CD4-positive, alpha-beta T cell (primary cell): Measurements from ENCODE around the gene POLK. TPM values are rescaled to one million over a fixed set of nuclear protein-coding genes. Genes with fewer than 3 reads are reported as not detected.

Experiments
- ATAC-seq: fragments of 200-7000 bp; cut with Tn5 transposase; one replicate; pipeline ENCODE4 v1.10.0; 2022; ENCODE audit warnings: mild to moderate bottlenecking; ENCODE audit not compliant: poor library complexity
- CTCF ChIA-PET: fragments of 350-600 bp; sonication (Branson Sonifier 250); formaldehyde crosslinking; loops from one replicate; lab custom pipeline; 2021; ENCODE audit warnings: antibody characterized with exemption, inconsistent platforms; lab: Charles Lee
- POLR2A ChIA-PET: fragments of 350-600 bp; sonication (Branson Sonifier 250); formaldehyde crosslinking; loops from one replicate; lab custom pipeline; 2021; ENCODE audit warnings: antibody characterized with exemption, inconsistent platforms; lab: Charles Lee
- DNase-seq, 14 experiments: peaks; one replicate each; pipeline ENCODE4 v3.0.0-alpha.2; 2013 to 2020; ENCODE audit warnings: mixed read lengths in 2 of 14
- H3K27ac ChIP-seq, 2 donors: one replicate each; pipeline versions ENCODE4 v1.5.1 to v1.7.0; 2013; ENCODE audit warnings: low read length in 2 of 2, low read depth in 1 of 2, mild to moderate bottlenecking in 1 of 2
- H3K27me3 ChIP-seq, 2 experiments: 1 replicate in 1 of 2; 2 replicates in 1 of 2; pipeline versions ENCODE4 v1.6.1 to v1.7.0; 2013; ENCODE audit warnings: low read length in 2 of 2, control low read depth in 1 of 2, mild to moderate bottlenecking in 1 of 2, moderate library complexity in 1 of 2; ENCODE audit not compliant: insufficient read depth in 2 of 2, control insufficient read depth in 1 of 2
- H3K36me3 ChIP-seq: one replicate; pipeline ENCODE4 v1.6.1; 2013; ENCODE audit warnings: low read length, control low read depth; ENCODE audit not compliant: insufficient read depth
- H3K4me1 ChIP-seq: one replicate; pipeline ENCODE4 v1.6.1; 2013; ENCODE audit warnings: low read length, control low read depth; ENCODE audit not compliant: insufficient read depth
- H3K4me3 ChIP-seq: one replicate; pipeline ENCODE4 v1.5.1; 2013; ENCODE audit warnings: mild to moderate bottlenecking, low read length, moderate library complexity
- H3K9me3 ChIP-seq, 2 experiments: 1 replicate in 1 of 2; 2 replicates in 1 of 2; pipeline versions ENCODE4 v1.6.1 to v1.7.0; 2013; ENCODE audit warnings: low read length in 2 of 2, mild to moderate bottlenecking in 2 of 2, control low read depth in 1 of 2, moderate library complexity in 1 of 2; ENCODE audit not compliant: control insufficient read depth in 1 of 2, insufficient read depth in 1 of 2
- H3K27ac Mint-ChIP-seq: one replicate; pipeline ENCODE4 v1.8.0; 2020; ENCODE audit warnings: mixed read lengths
- H3K27me3 Mint-ChIP-seq: one replicate; pipeline ENCODE4 v1.8.0; 2021; ENCODE audit warnings: mixed read lengths
- H3K36me3 Mint-ChIP-seq: one replicate; pipeline ENCODE4 v1.8.0; 2021; ENCODE audit warnings: low read depth, mixed read lengths
- H3K4me1 Mint-ChIP-seq: one replicate; pipeline ENCODE4 v1.8.0; 2021; ENCODE audit warnings: low read depth, mixed read lengths
- H3K4me3 Mint-ChIP-seq: one replicate; pipeline ENCODE4 v1.8.0; 2020; ENCODE audit warnings: mild to moderate bottlenecking, mixed read lengths
- H3K9me3 Mint-ChIP-seq: one replicate; pipeline ENCODE4 v1.8.0; 2020; ENCODE audit warnings: mixed read lengths
- intact Hi-C, 2 experiments: fragments of 100-400 bp; cut with DNase I in 1 of 2; cut with micrococcal nuclease in 1 of 2; formaldehyde crosslinking; loops; one replicate each; pipeline versions ENCODE4 v1.15.1 to v1.9.0; 2023 to 2025; cut with DNase I, micrococcal nuclease
- total RNA-seq, 174 experiments: library from RNA in 2 of 174; stranded (reverse) in 2 of 174; gene quantifications; one replicate each; pipeline ENCODE4 v1.2.3 and lab custom pipeline; 2021 to 2026
- TF ChIP-seq, protein P1 (sequence below): fragments of 200-600 bp; IDR thresholded peaks from one replicate; pipeline ENCODE4 v1.8.0; 2022; ENCODE audit warnings: antibody characterized with exemption, mild to moderate bottlenecking

The POLK gene
- total RNA-seq, 2 experiments from 2014 or later: 10.0 to 10.3 TPM

- no peaks in the 10 kb centered on the region for H3K27me3 ChIP-seq
- peaks cover 62% of the 10 kb centered on the region for H3K36me3 Mint-ChIP-seq
- intact Hi-C loops: no loop called here
- H3K27ac ChIP-seq: no peak overlapping the region
- TF ChIP-seq, protein P1, sequence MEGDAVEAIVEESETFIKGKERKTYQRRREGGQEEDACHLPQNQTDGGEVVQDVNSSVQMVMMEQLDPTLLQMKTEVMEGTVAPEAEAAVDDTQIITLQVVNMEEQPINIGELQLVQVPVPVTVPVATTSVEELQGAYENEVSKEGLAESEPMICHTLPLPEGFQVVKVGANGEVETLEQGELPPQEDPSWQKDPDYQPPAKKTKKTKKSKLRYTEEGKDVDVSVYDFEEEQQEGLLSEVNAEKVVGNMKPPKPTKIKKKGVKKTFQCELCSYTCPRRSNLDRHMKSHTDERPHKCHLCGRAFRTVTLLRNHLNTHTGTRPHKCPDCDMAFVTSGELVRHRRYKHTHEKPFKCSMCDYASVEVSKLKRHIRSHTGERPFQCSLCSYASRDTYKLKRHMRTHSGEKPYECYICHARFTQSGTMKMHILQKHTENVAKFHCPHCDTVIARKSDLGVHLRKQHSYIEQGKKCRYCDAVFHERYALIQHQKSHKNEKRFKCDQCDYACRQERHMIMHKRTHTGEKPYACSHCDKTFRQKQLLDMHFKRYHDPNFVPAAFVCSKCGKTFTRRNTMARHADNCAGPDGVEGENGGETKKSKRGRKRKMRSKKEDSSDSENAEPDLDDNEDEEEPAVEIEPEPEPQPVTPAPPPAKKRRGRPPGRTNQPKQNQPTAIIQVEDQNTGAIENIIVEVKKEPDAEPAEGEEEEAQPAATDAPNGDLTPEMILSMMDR: no peak
- DNase-seq (no peak), ATAC-seq (no peak)
- ChIA-PET POLR2A (no interaction called here), CTCF (no interaction called here)
- no peak overlapping the region for H3K4me3 Mint-ChIP-seq
- H3K4me1 ChIP-seq: no peaks in the 10 kb centered on the region
- peaks cover 4 to 8% of the 10 kb centered on the region in 2 experiments for H3K9me3 ChIP-seq
- H3K4me1 Mint-ChIP-seq: peaks cover 30% of the 10 kb centered on the region
- H3K9me3 Mint-ChIP-seq: peaks cover 8% of the 10 kb centered on the region
- peaks cover 3% of the 10 kb centered on the region for H3K36me3 ChIP-seq
- H3K27ac Mint-ChIP-seq: no peak overlapping the region
- no peak overlapping the region for H3K4me3 ChIP-seq
- H3K27me3 Mint-ChIP-seq: no peaks in the 10 kb centered on the region
Observed at GRCh38 chr5:75475364-75475763, 36.3 kb upstream of the POLK start.

DNA sequence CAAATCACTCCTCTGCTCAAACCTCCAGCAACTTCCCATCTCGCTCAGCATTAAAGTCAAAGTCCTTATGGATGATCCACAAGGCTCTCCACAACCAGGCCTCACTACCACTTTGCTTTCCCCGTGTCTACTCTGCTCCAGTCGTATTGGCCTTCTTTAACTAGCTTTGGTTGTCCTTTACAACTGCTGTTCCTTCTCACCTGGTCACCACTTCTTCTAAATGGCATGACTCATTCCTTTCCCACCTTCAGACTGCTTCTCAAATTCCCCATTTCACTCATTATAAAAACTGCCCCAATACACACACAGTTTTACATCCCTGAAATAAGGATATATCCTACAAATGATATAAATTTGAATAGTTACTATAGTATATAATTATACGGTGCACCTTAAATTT lies 30.7 kb upstream of the POLK start:
- peaks cover 13% of the 10 kb centered on the region for H3K9me3 Mint-ChIP-seq
- ATAC-seq (no peak), DNase-seq (no peak)
- POLR2A ChIA-PET: no interaction called here
- no peaks in the 10 kb centered on the region for H3K4me1 ChIP-seq
- H3K36me3 ChIP-seq: no peaks in the 10 kb centered on the region
- H3K27ac Mint-ChIP-seq: no peak overlapping the region
- H3K4me3 Mint-ChIP-seq: no peak overlapping the region
- H3K27me3 ChIP-seq: no peaks in the 10 kb centered on the region
- CTCF ChIA-PET: no interaction called here
- no peak overlapping the region for H3K27ac ChIP-seq
- H3K4me1 Mint-ChIP-seq: peaks cover 71% of the 10 kb centered on the region
- no peaks in the 10 kb centered on the region for H3K9me3 ChIP-seq
- H3K4me3 ChIP-seq: no peak overlapping the region
- TF ChIP-seq, protein P1: no peak
- intact Hi-C loops: no loop called here
- H3K36me3 Mint-ChIP-seq: peaks cover 63% of the 10 kb centered on the region
- H3K27me3 Mint-ChIP-seq: no peaks in the 10 kb centered on the region

DNA sequence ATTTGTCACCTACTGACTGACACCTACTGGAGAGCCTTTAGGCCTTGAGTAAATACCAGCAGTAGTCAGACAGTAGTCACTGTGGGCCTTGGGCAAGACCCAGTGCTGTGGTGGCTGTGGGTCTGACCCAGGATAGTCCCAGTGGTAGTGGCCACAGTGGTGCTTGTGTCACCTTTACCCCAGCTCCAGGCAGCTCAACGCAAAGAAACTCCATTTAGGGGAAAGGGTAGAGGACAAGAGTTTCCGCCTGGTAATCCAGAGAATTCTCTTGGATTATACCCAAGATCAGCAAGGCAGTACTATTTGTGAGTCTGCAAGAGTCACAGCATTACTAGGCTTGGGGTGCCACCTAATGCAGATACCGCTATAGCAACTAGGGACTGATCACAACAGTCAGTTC lies 29.2 kb upstream of the POLK start:
- no peak overlapping the region for H3K4me3 Mint-ChIP-seq
- ChIA-PET CTCF (no interaction called here), POLR2A (no interaction called here)
- peaks cover 72% of the 10 kb centered on the region for H3K4me1 Mint-ChIP-seq
- TF ChIP-seq, protein P1: no peak
- no peak for DNase-seq
- Histone ChIP-seq H3K27ac (no peak overlapping the region), H3K4me1 (no peaks in the 10 kb centered on the region), H3K4me3 (no peak overlapping the region), H3K36me3 (no peaks in the 10 kb centered on the region), H3K9me3 (peaks cover 0 to 1% of the 10 kb centered on the region in 2 experiments), H3K27me3 (no peaks in the 10 kb centered on the region)
- H3K9me3 Mint-ChIP-seq: peaks cover 21% of the 10 kb centered on the region
- intact Hi-C loops: no loop called here
- no peak for ATAC-seq
- H3K27me3 Mint-ChIP-seq: no peaks in the 10 kb centered on the region
- H3K36me3 Mint-ChIP-seq: peaks cover 66% of the 10 kb centered on the region
- H3K27ac Mint-ChIP-seq: no peak overlapping the region
